Skeletal muscle tissue (tissue), 4 donors: ENCODE data around the gene CROCC2. TPM values are rescaled to one million over a fixed set of nuclear protein-coding genes. Genes with fewer than 3 reads are reported as not detected.

ENCODE experiments used
- H3K27ac ChIP-seq: one replicate; pipeline ENCODE4 v1.7.0; 2013; ENCODE audit warnings: mild to moderate bottlenecking, low read depth, low read length, inconsistent platforms
- H3K27me3 ChIP-seq, 3 donors: one replicate each; pipeline ENCODE4 v1.7.0; 2013; ENCODE audit warnings: low read length in 3 of 3; ENCODE audit not compliant: control insufficient read depth in 3 of 3, insufficient read depth in 3 of 3
- H3K36me3 ChIP-seq, 3 donors: one replicate each; pipeline ENCODE4 v1.7.0; 2013; ENCODE audit warnings: low read length in 3 of 3; ENCODE audit not compliant: control insufficient read depth in 3 of 3, insufficient read depth in 3 of 3
- H3K4me1 ChIP-seq, 3 donors: one replicate each; pipeline ENCODE4 v1.7.0; 2013; ENCODE audit warnings: low read length in 3 of 3, mild to moderate bottlenecking in 3 of 3; ENCODE audit not compliant: control insufficient read depth in 3 of 3, insufficient read depth in 3 of 3
- H3K4me3 ChIP-seq, 3 donors: one replicate each; pipeline ENCODE4 v1.7.0; 2013; ENCODE audit warnings: low read length in 3 of 3
- H3K9ac ChIP-seq, 3 donors: one replicate each; pipeline ENCODE4 v1.7.0; 2013; ENCODE audit warnings: low read length in 3 of 3, mild to moderate bottlenecking in 3 of 3, moderate library complexity in 2 of 3, low read depth in 1 of 3
- H3K9me3 ChIP-seq, 3 donors: one replicate each; pipeline ENCODE4 v1.7.0; 2013; ENCODE audit warnings: low read length in 3 of 3; ENCODE audit not compliant: control insufficient read depth in 3 of 3
- total RNA-seq: library from RNA; depleted of rRNA; stranded (reverse); fragments of >200 nt; gene quantifications from one replicate; pipeline ENCODE4 v1.2.3, GENCODE V29; 2014
- donor health status: Osteomylitis.

CROCC2 gene
- total RNA-seq, result under 0.01 TPM

- Histone ChIP-seq H3K36me3 (no peaks in the 10 kb centered on the region), H3K27me3 (peaks cover 16 to 21% (median 18%) of the 10 kb centered on the region in 3 donors), H3K4me3 (no peak within 1 kb of the TSS)
These were observed at the start of gene CROCC2 for GRCh38 chr2:240906141-240906910. Gene CROCC2 (plus strand): TSS chr2:240906336. CDS start chr2:240906514, 178 bp downstream.

GRCh38 chr2:240857039-240858008 is 48.8 kb upstream of the CROCC2 start:
- no peak overlapping the region for H3K4me3 ChIP-seq
- no peaks in the 10 kb centered on the region for H3K36me3 ChIP-seq
- no peaks in the 10 kb centered on the region for H3K27me3 ChIP-seq
- H3K9me3 ChIP-seq, result no peaks in the 10 kb centered on the region
- peak overlapping the region in 1 of 3 donors; percentile 25 for H3K9ac ChIP-seq
- H3K27ac ChIP-seq, result no peak overlapping the region
- no peaks in the 10 kb centered on the region for H3K4me1 ChIP-seq

More at GRCh38 chr2:240906141-240906910, at the start of gene CROCC2:
- H3K9me3 ChIP-seq, result no peaks in the 10 kb centered on the region
- H3K4me1 ChIP-seq, result no peaks in the 10 kb centered on the region
- no peak within 1 kb of the TSS for H3K27ac ChIP-seq
- H3K9ac ChIP-seq, result no peak within 1 kb of the TSS

GRCh38 chr2:240858321-240858720 is 47.8 kb upstream of the CROCC2 start:
- Histone ChIP-seq H3K36me3 (no peaks in the 10 kb centered on the region), H3K27me3 (no peaks in the 10 kb centered on the region), H3K9me3 (no peaks in the 10 kb centered on the region), H3K4me3 (no peak overlapping the region), H3K27ac (no peak overlapping the region), H3K9ac (no peak overlapping the region), H3K4me1 (no peaks in the 10 kb centered on the region)

- Histone ChIP-seq H3K27me3 (no peaks in the 10 kb centered on the region), H3K9ac (no peak overlapping the region), H3K36me3 (no peaks in the 10 kb centered on the region), H3K4me3 (no peak overlapping the region), H3K4me1 (no peaks in the 10 kb centered on the region), H3K9me3 (no peaks in the 10 kb centered on the region), H3K27ac (no peak overlapping the region)
These were observed 47.3 kb upstream of the CROCC2 start for GRCh38 chr2:240858871-240859270.

- no peak overlapping the region for H3K27ac ChIP-seq
- no peaks in the 10 kb centered on the region for H3K4me1 ChIP-seq
- no peak overlapping the region for H3K4me3 ChIP-seq
- H3K9ac ChIP-seq, result no peak overlapping the region
- H3K9me3 ChIP-seq, result no peaks in the 10 kb centered on the region
- no peaks in the 10 kb centered on the region for H3K27me3 ChIP-seq
- H3K36me3 ChIP-seq, result no peaks in the 10 kb centered on the region
These were observed 44.6 kb upstream of the CROCC2 start for GRCh38 chr2:240861547-240861946.

- Histone ChIP-seq H3K27me3 (peaks cover 0 to under 1% (median 0%) of the 10 kb centered on the region in 3 donors), H3K4me3 (no peak overlapping the region), H3K9ac (no peak overlapping the region), H3K27ac (no peak overlapping the region), H3K4me1 (no peaks in the 10 kb centered on the region), H3K9me3 (no peaks in the 10 kb centered on the region), H3K36me3 (no peaks in the 10 kb centered on the region)
These were observed 41.7 kb upstream of the CROCC2 start for GRCh38 chr2:240864475-240864874.

GRCh38 chr2:240865391-240865790 is 40.7 kb upstream of the CROCC2 start:
- Histone ChIP-seq H3K9ac (no peak overlapping the region), H3K36me3 (no peaks in the 10 kb centered on the region), H3K4me3 (no peak overlapping the region), H3K4me1 (no peaks in the 10 kb centered on the region), H3K27ac (no peak overlapping the region), H3K27me3 (peaks cover 0 to 2% (median 0%) of the 10 kb centered on the region in 3 donors), H3K9me3 (no peaks in the 10 kb centered on the region)

GRCh38 chr2:240868286-240869108 is 37.6 kb upstream of the CROCC2 start, which contains the start of gene AGXT:
Gene AGXT (plus strand): TSS chr2:240868824. CDS start chr2:240868866, 42 bp downstream.
- Histone ChIP-seq H3K4me3 (no peak within 1 kb of the TSS), H3K4me1 (no peaks in the 10 kb centered on the region), H3K9me3 (no peaks in the 10 kb centered on the region), H3K36me3 (no peaks in the 10 kb centered on the region), H3K9ac (no peak within 1 kb of the TSS), H3K27me3 (peaks cover 0 to 18% (median 0%) of the 10 kb centered on the region in 3 donors), H3K27ac (no peak within 1 kb of the TSS)

- no peaks in the 10 kb centered on the region for H3K4me1 ChIP-seq
- no peak overlapping the region for H3K9ac ChIP-seq
- H3K4me3 ChIP-seq, result no peak overlapping the region
- no peaks in the 10 kb centered on the region for H3K9me3 ChIP-seq
- H3K27me3 ChIP-seq, result peaks cover 0 to 20% (median 0%) of the 10 kb centered on the region in 3 donors
- no peaks in the 10 kb centered on the region for H3K36me3 ChIP-seq
- H3K27ac ChIP-seq, result no peak overlapping the region
These were observed 36.8 kb upstream of the CROCC2 start for GRCh38 chr2:240869109-240869955.
